ENCODE data around the gene PAXIP1. TPM values are rescaled to one million over a fixed set of nuclear protein-coding genes. Genes with fewer than 3 reads are reported as not detected.

PAXIP1 gene
- total RNA-seq, 4 donors from 2014 or later = 13.2 to 14.9 (median 13.6) TPM

GRCh38 chr7:154914308-154914995, 88.5 kb downstream of the PAXIP1 start:
- Histone ChIP-seq H3K4me3 (replicated peaks in 1 of 3) (peak overlapping the region in 1 of 3 donors; percentile 18), H3K4me1 (peaks cover 0 to 6% of the 10 kb centered on the region in 2 donors), H3K36me3 (no peaks in the 10 kb centered on the region), H3K27ac (no peak overlapping the region), H3K27me3 (no peaks in the 10 kb centered on the region), H3K9me3 (no peaks in the 10 kb centered on the region)
- intact Hi-C loops (cut with DNase I) = no loop called here
- no peak for DNase-seq
- 49 to 50% methylated on average over 13 to 25 of the region's 36 CpGs for WGBS, 2 donors
- TF ChIP-seq POLR2A (IDR thresholded peaks at IDR 0.05) (no peak), CTCF (IDR thresholded peaks at IDR 0.05) (no peak)

GRCh38 chr7:154913638-154914307, 89.2 kb downstream of the PAXIP1 start:
- H3K9me3 ChIP-seq = no peaks in the 10 kb centered on the region
- TF ChIP-seq CTCF (IDR thresholded peaks at IDR 0.05) (peak; percentile 58 to 95 (median 82)), POLR2A (IDR thresholded peaks at IDR 0.05) (no peak)
- 0 to 10% methylated on average over 1 to 28 of the region's 43 CpGs for WGBS, 2 donors
- no peaks in the 10 kb centered on the region for H3K36me3 ChIP-seq
- H3K27me3 ChIP-seq = no peaks in the 10 kb centered on the region
- peak; percentile 90 to 93 for DNase-seq
- H3K4me1 ChIP-seq = peaks cover 0 to 6% of the 10 kb centered on the region in 2 donors
- peak overlapping the region in 1 of 3 donors; percentile 18 for H3K4me3 ChIP-seq (replicated peaks in 1 of 3)
- H3K27ac ChIP-seq = no peak overlapping the region
- intact Hi-C loops (cut with DNase I) = no loop called here

GRCh38 chr7:154912871-154913637, 89.9 kb downstream of the PAXIP1 start:
- TF ChIP-seq POLR2A (IDR thresholded peaks at IDR 0.05) (no peak), CTCF (IDR thresholded peaks at IDR 0.05) (no peak)
- intact Hi-C loops (cut with DNase I) = no loop called here
- Histone ChIP-seq H3K4me1 (peaks cover 0 to 6% of the 10 kb centered on the region in 2 donors), H3K4me3 (replicated peaks in 1 of 3) (no peak overlapping the region), H3K36me3 (no peaks in the 10 kb centered on the region), H3K9me3 (no peaks in the 10 kb centered on the region), H3K27ac (no peak overlapping the region), H3K27me3 (no peaks in the 10 kb centered on the region)
- WGBS, 2 donors = 73 to 75% methylated on average over 22 of the region's 22 CpGs
- DNase-seq = no peak

GRCh38 chr7:154911862-154912455, 91.0 kb downstream of the PAXIP1 start:
- intact Hi-C loops (cut with DNase I) = no loop called here
- 67 to 72% methylated on average over 6 of the region's 6 CpGs for WGBS, 2 donors
- peaks cover 0 to 6% of the 10 kb centered on the region in 2 donors for H3K4me1 ChIP-seq
- TF ChIP-seq POLR2A (IDR thresholded peaks at IDR 0.05) = no peak
- TF ChIP-seq CTCF (IDR thresholded peaks at IDR 0.05) = no peak
- H3K9me3 ChIP-seq = no peaks in the 10 kb centered on the region
- no peaks in the 10 kb centered on the region for H3K36me3 ChIP-seq
- no peak for DNase-seq
- H3K27ac ChIP-seq = no peak overlapping the region
- no peaks in the 10 kb centered on the region for H3K27me3 ChIP-seq
- H3K4me3 ChIP-seq (replicated peaks in 1 of 3) = no peak overlapping the region

Measured in thyroid gland (tissue), 4 donors.